ENCODE data around the gene CACNA2D2. TPM values are rescaled to one million over a fixed set of nuclear protein-coding genes. Genes with fewer than 3 reads are reported as not detected.

CACNA2D2 gene
- total and polyA plus RNA-seq, 5 donors: 8.7 to 56.1 (median 40.0) TPM

DNA sequence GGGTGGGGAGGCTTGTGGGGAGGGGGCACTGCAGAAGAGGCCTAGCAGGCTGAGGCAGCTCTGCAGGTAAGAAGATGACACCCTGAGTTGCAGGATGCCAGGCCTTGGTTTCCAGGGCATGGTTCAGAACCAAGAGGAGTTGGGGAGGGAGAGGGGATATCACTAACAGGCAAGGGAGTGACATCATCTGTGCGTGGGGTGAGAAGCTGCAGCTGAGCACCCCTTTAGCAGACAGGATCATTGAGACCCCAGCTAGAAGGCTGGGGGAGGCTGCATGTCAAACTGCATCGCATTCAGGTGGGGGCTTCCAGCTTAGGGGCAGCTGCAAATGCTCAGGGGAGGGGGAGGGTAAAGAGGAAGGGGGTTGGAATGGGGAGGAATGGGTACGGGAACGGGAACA, 23.0 kb downstream of the CACNA2D2 start:
- intact Hi-C loops (cut with DNase I): no loop called here
- ATAC-seq (no peak), DNase-seq (no peak)
- H3K9me3 ChIP-seq (ENCODE audit: control insufficient read depth, low read length): no peaks in the 10 kb centered on the region
- no peaks in the 10 kb centered on the region for H3K4me1 ChIP-seq (ENCODE audit: control insufficient read depth, insufficient read depth, low read length)
- 36% methylated on average over 4 of the region's 4 CpGs for WGBS
- H3K27ac ChIP-seq (ENCODE audit: low read length): no peak overlapping the region
- H3K4me3 ChIP-seq (ENCODE audit: low read length): no peak overlapping the region
- no peaks in the 10 kb centered on the region for H3K27me3 ChIP-seq (ENCODE audit: control insufficient read depth, insufficient read depth)

DNA sequence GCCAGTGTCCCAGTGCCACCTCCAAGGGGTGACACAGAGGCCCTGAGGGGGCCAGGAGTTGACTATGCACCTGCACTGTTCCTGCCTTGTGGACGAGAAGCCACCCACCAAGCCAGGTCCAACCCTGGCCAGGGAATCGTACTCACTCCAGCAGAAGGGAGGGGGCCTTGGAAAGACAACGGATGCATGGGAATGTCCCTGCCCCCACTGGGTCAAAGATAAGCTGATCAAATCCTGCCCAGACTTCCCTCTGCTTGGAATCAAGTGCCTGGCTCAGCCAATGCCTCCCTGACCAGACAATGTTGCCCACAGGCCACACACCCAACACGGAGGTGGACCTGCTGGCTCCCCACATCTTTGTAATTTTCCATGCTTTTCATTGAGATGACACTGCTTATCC, 23.9 kb downstream of the CACNA2D2 start:
- H3K4me3 ChIP-seq (ENCODE audit: low read length): no peak overlapping the region
- intact Hi-C loops (cut with DNase I): no loop called here
- ATAC-seq (no peak), DNase-seq (no peak)
- H3K9me3 ChIP-seq (ENCODE audit: control insufficient read depth, low read length): no peaks in the 10 kb centered on the region
- peaks cover 3% of the 10 kb centered on the region for H3K4me1 ChIP-seq (ENCODE audit: control insufficient read depth, insufficient read depth, low read length)
- H3K27me3 ChIP-seq (ENCODE audit: control insufficient read depth, insufficient read depth): no peaks in the 10 kb centered on the region
- WGBS: 60% methylated on average over 4 of the region's 4 CpGs
- no peak overlapping the region for H3K27ac ChIP-seq (ENCODE audit: low read length)

DNA sequence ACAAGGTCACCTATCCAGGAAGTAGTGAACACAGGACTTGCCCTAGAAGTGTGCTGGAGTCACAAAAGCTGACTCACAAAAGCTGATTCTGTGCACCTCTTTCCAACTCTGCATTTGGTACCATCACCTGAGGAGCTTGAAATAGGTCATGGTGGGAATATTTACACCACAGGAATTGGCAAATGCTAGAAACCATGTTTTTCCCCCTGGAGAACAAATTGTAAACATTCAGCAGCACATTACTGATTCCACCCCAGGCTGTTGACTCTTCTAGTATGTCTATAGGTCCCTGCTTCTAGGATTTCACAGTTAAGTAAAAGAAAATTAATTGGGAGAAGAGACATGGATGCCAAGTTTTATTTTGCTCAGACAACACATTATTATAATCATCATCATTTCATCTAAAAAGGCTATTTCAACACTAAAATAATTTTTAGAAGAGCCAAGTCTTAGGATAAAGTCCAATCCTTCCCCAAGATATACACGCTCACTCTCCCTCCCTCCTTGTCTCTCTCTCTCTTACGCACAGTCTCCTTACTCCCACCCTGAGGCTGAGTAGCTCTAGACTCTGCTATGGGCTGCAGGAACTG, 24.7 kb downstream of the CACNA2D2 start:
- no peak overlapping the region for H3K4me3 ChIP-seq (ENCODE audit: low read length)
- no peaks in the 10 kb centered on the region for H3K9me3 ChIP-seq (ENCODE audit: control insufficient read depth, low read length)
- DNase-seq: no peak
- intact Hi-C loops (cut with DNase I): no loop called here
- no peak overlapping the region for H3K27ac ChIP-seq (ENCODE audit: low read length)
- ATAC-seq: no peak
- WGBS: 99% methylated on average over 2 of the region's 2 CpGs
- peaks cover 3% of the 10 kb centered on the region for H3K4me1 ChIP-seq (ENCODE audit: control insufficient read depth, insufficient read depth, low read length)
- H3K27me3 ChIP-seq (ENCODE audit: control insufficient read depth, insufficient read depth): no peaks in the 10 kb centered on the region

DNA sequence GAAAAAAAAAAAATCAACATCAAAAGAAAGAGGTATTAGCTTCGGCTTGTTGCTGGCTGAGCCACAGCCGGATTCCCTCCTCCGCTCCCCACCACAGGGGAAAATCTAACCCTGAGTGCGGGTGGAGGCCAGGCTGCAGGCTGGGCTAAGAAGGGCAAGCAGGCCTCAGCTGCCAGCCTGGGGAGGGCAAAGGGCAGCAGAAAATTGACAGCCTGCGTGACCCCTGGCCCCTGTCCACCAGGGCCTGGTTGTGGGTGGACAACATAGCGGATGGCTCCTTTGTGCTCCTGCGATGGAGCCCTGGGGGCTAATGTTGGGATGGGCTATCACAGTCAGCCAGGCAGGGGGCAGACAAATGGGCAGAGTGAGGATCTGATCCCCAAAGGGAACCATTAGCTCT, 25.4 kb downstream of the CACNA2D2 start:
- H3K9me3 ChIP-seq (ENCODE audit: control insufficient read depth, low read length): no peaks in the 10 kb centered on the region
- intact Hi-C loops (cut with DNase I): no loop called here
- H3K27me3 ChIP-seq (ENCODE audit: control insufficient read depth, insufficient read depth): no peaks in the 10 kb centered on the region
- H3K4me3 ChIP-seq (ENCODE audit: low read length): no peak overlapping the region
- ATAC-seq: no peak
- 93% methylated on average over 7 of the region's 7 CpGs for WGBS
- no peak for DNase-seq
- no peak overlapping the region for H3K27ac ChIP-seq (ENCODE audit: low read length)
- peaks cover 3% of the 10 kb centered on the region for H3K4me1 ChIP-seq (ENCODE audit: control insufficient read depth, insufficient read depth, low read length)

DNA sequence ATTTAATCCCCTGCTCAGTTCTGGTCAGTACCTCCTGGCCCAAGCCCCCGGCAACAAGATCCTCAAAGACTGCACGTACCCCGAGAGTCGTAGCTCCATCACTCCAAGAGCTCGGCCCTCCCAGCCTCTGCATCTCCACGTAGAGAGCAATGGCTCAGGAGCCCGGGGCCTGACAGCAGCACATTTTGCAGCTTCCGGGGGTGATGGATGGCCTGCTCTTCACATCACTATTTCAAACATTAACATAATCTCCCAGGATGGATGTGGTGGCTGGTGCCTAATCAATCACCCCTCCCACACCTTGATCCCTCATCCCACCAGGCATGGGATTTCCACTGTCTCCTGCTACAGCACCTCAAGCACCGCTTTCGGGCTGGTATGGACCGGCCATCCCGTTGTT, 28.1 kb downstream of the CACNA2D2 start:
- H3K27me3 ChIP-seq (ENCODE audit: control insufficient read depth, insufficient read depth): no peaks in the 10 kb centered on the region
- no peaks in the 10 kb centered on the region for H3K9me3 ChIP-seq (ENCODE audit: control insufficient read depth, low read length)
- ATAC-seq: no peak
- no peak overlapping the region for H3K27ac ChIP-seq (ENCODE audit: low read length)
- H3K4me3 ChIP-seq (ENCODE audit: low read length): no peak overlapping the region
- peaks cover 3% of the 10 kb centered on the region for H3K4me1 ChIP-seq (ENCODE audit: control insufficient read depth, insufficient read depth, low read length)
- peak in 1 of 3 donors; percentile 43 for DNase-seq
- intact Hi-C loops (cut with DNase I): no loop called here
- WGBS: 91% methylated on average over 12 of the region's 12 CpGs

DNA sequence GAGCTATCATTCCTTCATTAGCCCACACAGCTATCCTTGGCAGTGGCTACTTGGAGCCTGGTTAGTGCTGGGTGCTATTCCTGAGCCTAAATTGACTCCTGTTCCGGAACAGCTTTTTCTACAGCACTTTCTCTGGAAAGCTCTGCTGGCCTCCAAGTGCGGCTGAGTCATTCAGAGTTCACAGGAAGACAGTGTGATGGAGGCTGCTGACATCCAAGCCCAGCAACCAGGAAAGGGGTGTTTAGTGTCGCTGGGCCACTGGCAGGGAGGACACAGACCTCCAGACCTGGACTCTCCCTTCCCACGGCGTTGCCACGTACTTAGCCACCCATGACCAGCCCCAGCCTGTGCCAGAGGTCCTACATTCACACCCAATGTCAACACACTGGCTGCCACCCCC, 28.7 kb downstream of the CACNA2D2 start:
- intact Hi-C loops (cut with DNase I): no loop called here
- DNase-seq (peak; percentile 39 to 63 (median 60)), ATAC-seq (peak; percentile 62 to 73)
- H3K4me3 ChIP-seq (ENCODE audit: low read length): no peak overlapping the region
- H3K27ac ChIP-seq (ENCODE audit: low read length): peak overlapping the region; percentile 34
- WGBS: 29% methylated on average over 6 of the region's 6 CpGs
- H3K27me3 ChIP-seq (ENCODE audit: control insufficient read depth, insufficient read depth): no peaks in the 10 kb centered on the region
- no peaks in the 10 kb centered on the region for H3K9me3 ChIP-seq (ENCODE audit: control insufficient read depth, low read length)
- H3K4me1 ChIP-seq (ENCODE audit: control insufficient read depth, insufficient read depth, low read length): peaks cover 3% of the 10 kb centered on the region

DNA sequence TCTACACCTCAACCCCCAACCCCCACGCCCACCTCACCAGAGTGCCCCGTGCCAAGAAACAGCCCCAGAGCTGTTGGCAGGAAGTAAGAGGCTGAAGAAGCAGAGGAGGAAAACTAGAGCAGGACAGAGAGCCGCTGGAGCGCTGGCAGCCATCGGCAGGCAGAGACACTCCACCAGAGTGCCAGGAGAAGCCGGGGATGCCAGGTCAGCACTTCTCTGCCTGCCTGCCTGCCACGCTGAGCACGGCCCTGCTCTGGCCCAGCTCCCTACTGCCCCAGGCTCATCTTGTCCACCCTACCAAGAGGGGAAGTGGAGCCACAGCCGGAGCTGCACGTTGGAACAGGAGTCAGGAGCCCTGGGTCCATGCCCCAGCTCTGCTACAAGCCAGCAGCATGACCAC, 29.7 kb downstream of the CACNA2D2 start:
- intact Hi-C loops (cut with DNase I): no loop called here

DNA sequence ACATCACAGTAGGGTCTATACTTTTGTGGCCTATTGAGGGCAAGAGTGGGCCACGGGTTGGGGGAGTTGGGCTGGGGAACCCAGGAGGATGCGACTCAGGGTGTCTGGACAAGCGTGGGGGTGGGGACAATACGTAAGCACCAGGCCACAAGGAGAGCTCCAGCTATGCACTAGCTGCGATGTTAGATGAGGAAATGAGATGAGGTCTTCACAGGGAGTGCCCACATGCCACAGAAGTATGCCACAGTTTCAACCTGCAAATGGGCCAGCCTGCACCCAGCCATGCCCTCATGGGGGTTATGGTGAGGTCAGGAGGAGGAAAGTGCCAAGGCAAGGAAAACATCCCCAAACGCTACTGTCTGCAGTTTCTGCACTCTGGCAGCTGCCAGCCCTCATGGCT, 30.5 kb downstream of the CACNA2D2 start:
- no peaks in the 10 kb centered on the region for H3K9me3 ChIP-seq (ENCODE audit: control insufficient read depth, low read length)
- H3K4me1 ChIP-seq (ENCODE audit: control insufficient read depth, insufficient read depth, low read length): peaks cover 3% of the 10 kb centered on the region
- intact Hi-C loops (cut with DNase I): no loop called here
- H3K27me3 ChIP-seq (ENCODE audit: control insufficient read depth, insufficient read depth): no peaks in the 10 kb centered on the region
- H3K27ac ChIP-seq (ENCODE audit: low read length): no peak overlapping the region
- no peak for DNase-seq
- no peak for ATAC-seq
- H3K4me3 ChIP-seq (ENCODE audit: low read length): no peak overlapping the region
- WGBS: 81% methylated on average over 6 of the region's 6 CpGs

More for the DNA sequence above, 29.7 kb downstream of the CACNA2D2 start:
- ATAC-seq: peak; percentile 48 to 54
- peak in 2 of 3 donors; percentile 58 to 69 for DNase-seq
- peaks cover 3% of the 10 kb centered on the region for H3K4me1 ChIP-seq (ENCODE audit: control insufficient read depth, insufficient read depth, low read length)
- no peak overlapping the region for H3K27ac ChIP-seq (ENCODE audit: low read length)
- H3K27me3 ChIP-seq (ENCODE audit: control insufficient read depth, insufficient read depth): no peaks in the 10 kb centered on the region
- no peaks in the 10 kb centered on the region for H3K9me3 ChIP-seq (ENCODE audit: control insufficient read depth, low read length)
- WGBS: 54% methylated on average over 10 of the region's 10 CpGs
- H3K4me3 ChIP-seq (ENCODE audit: low read length): no peak overlapping the region

DNA sequence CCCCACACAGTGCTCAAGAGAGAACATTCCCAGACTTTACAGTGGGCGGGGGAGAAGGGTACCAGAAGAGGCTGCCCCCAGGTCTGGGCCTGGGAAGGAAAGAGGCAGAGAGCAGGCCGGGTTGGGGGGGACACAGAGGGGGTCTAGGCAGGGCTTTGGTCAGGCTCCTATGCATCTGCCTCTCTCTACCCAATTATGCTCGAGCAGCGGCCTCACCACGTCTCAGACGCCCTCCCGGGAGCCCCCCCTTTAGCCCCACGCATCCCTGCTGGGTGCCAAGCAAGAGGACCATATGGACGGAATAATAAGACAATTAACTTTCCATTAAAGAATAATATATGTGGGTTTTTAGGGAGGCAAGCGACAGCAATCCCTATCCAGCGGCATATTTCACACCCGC, 32.8 kb downstream of the CACNA2D2 start:
- no peaks in the 10 kb centered on the region for H3K27me3 ChIP-seq (ENCODE audit: control insufficient read depth, insufficient read depth)
- intact Hi-C loops (cut with DNase I): no loop called here
- 90% methylated on average over 12 of the region's 12 CpGs for WGBS
- no peak overlapping the region for H3K27ac ChIP-seq (ENCODE audit: low read length)
- no peaks in the 10 kb centered on the region for H3K9me3 ChIP-seq (ENCODE audit: control insufficient read depth, low read length)
- no peak for DNase-seq
- no peak overlapping the region for H3K4me3 ChIP-seq (ENCODE audit: low read length)
- H3K4me1 ChIP-seq (ENCODE audit: control insufficient read depth, insufficient read depth, low read length): peaks cover 3% of the 10 kb centered on the region
- no peak for ATAC-seq

DNA sequence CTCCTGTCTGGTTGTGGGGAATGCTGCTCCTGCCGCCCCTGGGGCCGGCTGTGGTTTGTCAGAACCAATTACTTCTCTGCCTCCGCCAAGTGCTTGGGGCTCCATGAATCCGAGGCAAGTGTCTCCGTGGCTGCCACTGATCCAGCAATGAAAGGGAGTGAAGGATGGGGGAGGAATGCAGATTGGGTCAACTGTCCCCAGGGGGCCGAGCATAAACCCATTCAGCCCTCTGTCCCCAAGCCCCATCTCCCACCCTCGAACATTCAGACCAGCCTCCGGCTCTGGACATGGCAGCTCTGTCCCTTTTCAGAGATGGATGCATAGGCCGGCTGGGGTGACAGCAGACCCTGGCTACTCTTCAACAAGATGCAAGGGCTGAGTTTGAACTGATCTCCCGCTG, 35.5 kb downstream of the CACNA2D2 start:
- no peak for ATAC-seq
- WGBS: 75% methylated on average over 10 of the region's 10 CpGs
- Histone ChIP-seq H3K9me3 (ENCODE audit: control insufficient read depth, low read length) (no peaks in the 10 kb centered on the region), H3K4me1 (ENCODE audit: control insufficient read depth, insufficient read depth, low read length) (no peaks in the 10 kb centered on the region), H3K27ac (ENCODE audit: low read length) (no peak overlapping the region), H3K4me3 (ENCODE audit: low read length) (no peak overlapping the region), H3K27me3 (ENCODE audit: control insufficient read depth, insufficient read depth) (no peaks in the 10 kb centered on the region)
- intact Hi-C loops (cut with DNase I): no loop called here
- DNase-seq: no peak

DNA sequence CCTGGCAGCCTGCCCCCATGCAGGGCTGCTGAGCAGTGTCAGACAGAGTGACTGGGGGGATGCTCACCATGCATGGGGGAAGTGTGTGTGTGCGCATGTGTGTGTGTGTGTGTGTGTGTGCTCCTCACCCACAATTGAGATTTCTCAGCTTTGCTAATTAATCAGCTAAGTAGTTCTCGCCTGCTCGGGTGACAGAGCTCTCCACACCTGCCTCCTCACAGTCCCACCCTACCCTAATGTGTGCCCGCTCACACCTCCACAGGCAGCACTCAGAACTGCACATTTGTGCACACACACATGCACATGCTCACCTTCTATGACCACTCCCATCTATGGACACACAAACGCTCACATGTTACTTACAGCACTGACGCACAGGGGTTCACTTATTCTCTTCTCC, 37.3 kb downstream of the CACNA2D2 start:
- H3K4me3 ChIP-seq (ENCODE audit: low read length): no peak overlapping the region
- H3K27ac ChIP-seq (ENCODE audit: low read length): no peak overlapping the region
- H3K9me3 ChIP-seq (ENCODE audit: control insufficient read depth, low read length): no peaks in the 10 kb centered on the region
- 87% methylated on average over 6 of the region's 6 CpGs for WGBS
- DNase-seq (no peak), ATAC-seq (no peak)
- H3K4me1 ChIP-seq (ENCODE audit: control insufficient read depth, insufficient read depth, low read length): no peaks in the 10 kb centered on the region
- intact Hi-C loops (cut with DNase I): no loop called here
- H3K27me3 ChIP-seq (ENCODE audit: control insufficient read depth, insufficient read depth): no peaks in the 10 kb centered on the region

DNA sequence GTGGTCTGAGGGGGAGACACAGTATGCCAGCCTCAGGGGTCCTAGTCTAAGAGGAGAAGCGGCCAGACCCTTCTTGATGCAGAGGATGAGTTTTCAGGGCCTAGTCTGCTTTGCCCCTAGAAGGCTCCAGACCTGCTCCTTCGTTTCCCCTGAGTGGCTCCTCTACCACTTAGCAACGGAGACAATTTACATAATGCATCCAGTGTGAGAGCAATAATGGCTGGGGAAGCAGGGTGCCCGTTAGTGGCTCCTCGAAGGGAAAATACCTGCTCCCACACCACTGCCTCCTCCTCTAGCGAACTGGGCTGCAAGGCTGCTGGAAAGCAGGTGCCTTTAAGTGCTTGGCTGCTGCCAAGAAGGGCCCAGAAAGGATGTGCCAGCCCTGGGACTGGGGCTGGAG, 38.9 kb downstream of the CACNA2D2 start:
- no peaks in the 10 kb centered on the region for H3K9me3 ChIP-seq (ENCODE audit: control insufficient read depth, low read length)
- no peak overlapping the region for H3K27ac ChIP-seq (ENCODE audit: low read length)
- no peak for DNase-seq
- no peaks in the 10 kb centered on the region for H3K4me1 ChIP-seq (ENCODE audit: control insufficient read depth, insufficient read depth, low read length)
- no peaks in the 10 kb centered on the region for H3K27me3 ChIP-seq (ENCODE audit: control insufficient read depth, insufficient read depth)
- H3K4me3 ChIP-seq (ENCODE audit: low read length): no peak overlapping the region
- 75% methylated on average over 6 of the region's 6 CpGs for WGBS
- intact Hi-C loops (cut with DNase I): no loop called here
- ATAC-seq: no peak
